ENCODE data around the gene EIPR1.

- no peak for TF ChIP-seq CTCF (CRISPR knock-in tag; IDR thresholded peaks at IDR 0.05)
- TF ChIP-seq CEBPB (IDR thresholded peaks at IDR 0.05; ENCODE audit: borderline replicate concordance, low read depth, low read length): no peak
- TF ChIP-seq EZH2 (conservative IDR thresholded peaks at IDR 0.05; ENCODE audit: low read depth, low read length): no peak
- no peak for TF ChIP-seq YEATS4 (CRISPR knock-in tag; IDR thresholded peaks at IDR 0.05; ENCODE audit: borderline replicate concordance)
- no peak for TF ChIP-seq ZNF772 (CRISPR knock-in tag; IDR thresholded peaks at IDR 0.05)
- no peak for TF ChIP-seq KDM5B (CRISPR knock-in tag; IDR thresholded peaks at IDR 0.05; ENCODE audit: borderline replicate concordance)
- no peak for TF ChIP-seq ZSCAN29 (CRISPR knock-in tag; conservative IDR thresholded peaks at IDR 0.05)
- TF ChIP-seq MAX (IDR thresholded peaks at IDR 0.05): no peak
- TF ChIP-seq PTBP1 (IDR thresholded peaks at IDR 0.05; ENCODE audit: low read depth, low read length, poor library complexity, severe bottlenecking): no peak
These were observed 202.7 kb downstream of the EIPR1 start for GRCh38 chr2:3174626-3175567.

Data from HepG2 (cell line).